ENCODE data around the gene KCTD3.

DNA sequence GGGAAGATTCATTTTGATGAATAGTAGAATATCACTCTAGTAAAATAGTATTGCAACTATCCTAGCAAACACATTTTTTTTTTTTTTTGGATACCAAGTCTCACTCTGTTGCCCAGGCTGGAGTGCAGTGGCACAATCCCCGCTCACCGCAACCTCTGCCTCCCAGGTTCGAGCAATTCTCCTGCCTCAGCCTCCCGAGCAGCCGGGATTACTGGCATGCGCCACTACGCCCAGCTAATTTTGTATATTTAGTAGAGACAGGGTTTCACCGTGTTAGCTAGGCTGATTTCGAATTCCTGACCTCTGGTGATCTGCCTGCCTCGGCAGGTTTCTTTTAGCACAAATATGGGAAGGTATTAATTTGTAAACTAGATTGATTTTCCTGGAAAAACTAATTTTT is 33.8 kb downstream of the KCTD3 start:
- TF ChIP-seq, protein P1, sequence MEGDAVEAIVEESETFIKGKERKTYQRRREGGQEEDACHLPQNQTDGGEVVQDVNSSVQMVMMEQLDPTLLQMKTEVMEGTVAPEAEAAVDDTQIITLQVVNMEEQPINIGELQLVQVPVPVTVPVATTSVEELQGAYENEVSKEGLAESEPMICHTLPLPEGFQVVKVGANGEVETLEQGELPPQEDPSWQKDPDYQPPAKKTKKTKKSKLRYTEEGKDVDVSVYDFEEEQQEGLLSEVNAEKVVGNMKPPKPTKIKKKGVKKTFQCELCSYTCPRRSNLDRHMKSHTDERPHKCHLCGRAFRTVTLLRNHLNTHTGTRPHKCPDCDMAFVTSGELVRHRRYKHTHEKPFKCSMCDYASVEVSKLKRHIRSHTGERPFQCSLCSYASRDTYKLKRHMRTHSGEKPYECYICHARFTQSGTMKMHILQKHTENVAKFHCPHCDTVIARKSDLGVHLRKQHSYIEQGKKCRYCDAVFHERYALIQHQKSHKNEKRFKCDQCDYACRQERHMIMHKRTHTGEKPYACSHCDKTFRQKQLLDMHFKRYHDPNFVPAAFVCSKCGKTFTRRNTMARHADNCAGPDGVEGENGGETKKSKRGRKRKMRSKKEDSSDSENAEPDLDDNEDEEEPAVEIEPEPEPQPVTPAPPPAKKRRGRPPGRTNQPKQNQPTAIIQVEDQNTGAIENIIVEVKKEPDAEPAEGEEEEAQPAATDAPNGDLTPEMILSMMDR (IDR thresholded peaks at IDR 0.05), result no peak
- TF ChIP-seq POLR2AphosphoS5 (IDR thresholded peaks at IDR 0.05; ENCODE audit: low read depth, low read length), result no peak
- no peak for TF ChIP-seq TCF7L2 (IDR thresholded peaks at IDR 0.05; ENCODE audit: low read depth, low read length)
- no peak for TF ChIP-seq SIN3A (IDR thresholded peaks at IDR 0.05; ENCODE audit: borderline replicate concordance, insufficient read depth, low read depth, low read length)
- TF ChIP-seq, protein P2, sequence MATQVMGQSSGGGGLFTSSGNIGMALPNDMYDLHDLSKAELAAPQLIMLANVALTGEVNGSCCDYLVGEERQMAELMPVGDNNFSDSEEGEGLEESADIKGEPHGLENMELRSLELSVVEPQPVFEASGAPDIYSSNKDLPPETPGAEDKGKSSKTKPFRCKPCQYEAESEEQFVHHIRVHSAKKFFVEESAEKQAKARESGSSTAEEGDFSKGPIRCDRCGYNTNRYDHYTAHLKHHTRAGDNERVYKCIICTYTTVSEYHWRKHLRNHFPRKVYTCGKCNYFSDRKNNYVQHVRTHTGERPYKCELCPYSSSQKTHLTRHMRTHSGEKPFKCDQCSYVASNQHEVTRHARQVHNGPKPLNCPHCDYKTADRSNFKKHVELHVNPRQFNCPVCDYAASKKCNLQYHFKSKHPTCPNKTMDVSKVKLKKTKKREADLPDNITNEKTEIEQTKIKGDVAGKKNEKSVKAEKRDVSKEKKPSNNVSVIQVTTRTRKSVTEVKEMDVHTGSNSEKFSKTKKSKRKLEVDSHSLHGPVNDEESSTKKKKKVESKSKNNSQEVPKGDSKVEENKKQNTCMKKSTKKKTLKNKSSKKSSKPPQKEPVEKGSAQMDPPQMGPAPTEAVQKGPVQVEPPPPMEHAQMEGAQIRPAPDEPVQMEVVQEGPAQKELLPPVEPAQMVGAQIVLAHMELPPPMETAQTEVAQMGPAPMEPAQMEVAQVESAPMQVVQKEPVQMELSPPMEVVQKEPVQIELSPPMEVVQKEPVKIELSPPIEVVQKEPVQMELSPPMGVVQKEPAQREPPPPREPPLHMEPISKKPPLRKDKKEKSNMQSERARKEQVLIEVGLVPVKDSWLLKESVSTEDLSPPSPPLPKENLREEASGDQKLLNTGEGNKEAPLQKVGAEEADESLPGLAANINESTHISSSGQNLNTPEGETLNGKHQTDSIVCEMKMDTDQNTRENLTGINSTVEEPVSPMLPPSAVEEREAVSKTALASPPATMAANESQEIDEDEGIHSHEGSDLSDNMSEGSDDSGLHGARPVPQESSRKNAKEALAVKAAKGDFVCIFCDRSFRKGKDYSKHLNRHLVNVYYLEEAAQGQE (IDR thresholded peaks at IDR 0.05; ENCODE audit: insufficient read depth in 1 of 2, low read depth in 2 of 2, low read length in 1 of 2), result no peak
